RWPE2 (cell line): ENCODE data around the gene NUP160.
"Not testable (repeated sequence)": the region's sequence is repeated elsewhere in the genome, so short reads cannot be mapped to it uniquely, and the experiment has no call there.

ENCODE experiments used
- ATAC-seq: fragments of 200-7000 bp; cut with Tn5 transposase; 3 replicates; pipeline ENCODE4 v1.9.1; 2021; ENCODE audit warnings: low read depth
- DNase-seq: peaks from one replicate; pipeline ENCODE4 v3.0.0-alpha.2; 2020; ENCODE audit warnings: low spot score
- H3K27ac ChIP-seq: fragments of 450-650 bp; 2 replicates; pipeline ENCODE4 v1.5.1; 2017; ENCODE audit warnings: mild to moderate bottlenecking; ENCODE audit not compliant: poor library complexity, severe bottlenecking
- H3K27me3 ChIP-seq: fragments of 250-450 bp; sonication (Bioruptor Pico); 2 replicates; pipeline ENCODE4 v1.5.1; 2021; ENCODE audit warnings: mild to moderate bottlenecking, moderate library complexity; ENCODE audit not compliant: insufficient read depth, poor library complexity, severe bottlenecking
- H3K36me3 ChIP-seq: fragments of 250-450 bp; sonication (Bioruptor Pico); 2 replicates; pipeline ENCODE4 v1.5.1; 2020; ENCODE audit warnings: low read depth, mild to moderate bottlenecking, moderate library complexity
- H3K4me1 ChIP-seq: fragments of 250-450 bp; sonication (Bioruptor Pico); 2 replicates; pipeline ENCODE4 v1.5.1; 2021; ENCODE audit warnings: mild to moderate bottlenecking, moderate library complexity; ENCODE audit not compliant: insufficient read depth, poor library complexity, severe bottlenecking
- H3K4me3 ChIP-seq: fragments of 250-450 bp; sonication (Bioruptor Pico); 2 replicates; pipeline ENCODE4 v1.5.1; 2021; ENCODE audit warnings: mild to moderate bottlenecking, moderate library complexity; ENCODE audit not compliant: severe bottlenecking
- H3K9me3 ChIP-seq: fragments of 250-450 bp; sonication (Bioruptor Pico); 2 replicates; pipeline ENCODE4 v1.5.1; 2021; ENCODE audit warnings: mild to moderate bottlenecking, moderate library complexity; ENCODE audit not compliant: severe bottlenecking
- TF ChIP-seq, protein P1 (sequence below): fragments of 450-650 bp; IDR thresholded peaks from one replicate; pipeline ENCODE4 v1.5.1; 2017; ENCODE audit warnings: mild to moderate bottlenecking, moderate library complexity; ENCODE audit not compliant: poor library complexity, severe bottlenecking

The NUP160 gene, protein sequence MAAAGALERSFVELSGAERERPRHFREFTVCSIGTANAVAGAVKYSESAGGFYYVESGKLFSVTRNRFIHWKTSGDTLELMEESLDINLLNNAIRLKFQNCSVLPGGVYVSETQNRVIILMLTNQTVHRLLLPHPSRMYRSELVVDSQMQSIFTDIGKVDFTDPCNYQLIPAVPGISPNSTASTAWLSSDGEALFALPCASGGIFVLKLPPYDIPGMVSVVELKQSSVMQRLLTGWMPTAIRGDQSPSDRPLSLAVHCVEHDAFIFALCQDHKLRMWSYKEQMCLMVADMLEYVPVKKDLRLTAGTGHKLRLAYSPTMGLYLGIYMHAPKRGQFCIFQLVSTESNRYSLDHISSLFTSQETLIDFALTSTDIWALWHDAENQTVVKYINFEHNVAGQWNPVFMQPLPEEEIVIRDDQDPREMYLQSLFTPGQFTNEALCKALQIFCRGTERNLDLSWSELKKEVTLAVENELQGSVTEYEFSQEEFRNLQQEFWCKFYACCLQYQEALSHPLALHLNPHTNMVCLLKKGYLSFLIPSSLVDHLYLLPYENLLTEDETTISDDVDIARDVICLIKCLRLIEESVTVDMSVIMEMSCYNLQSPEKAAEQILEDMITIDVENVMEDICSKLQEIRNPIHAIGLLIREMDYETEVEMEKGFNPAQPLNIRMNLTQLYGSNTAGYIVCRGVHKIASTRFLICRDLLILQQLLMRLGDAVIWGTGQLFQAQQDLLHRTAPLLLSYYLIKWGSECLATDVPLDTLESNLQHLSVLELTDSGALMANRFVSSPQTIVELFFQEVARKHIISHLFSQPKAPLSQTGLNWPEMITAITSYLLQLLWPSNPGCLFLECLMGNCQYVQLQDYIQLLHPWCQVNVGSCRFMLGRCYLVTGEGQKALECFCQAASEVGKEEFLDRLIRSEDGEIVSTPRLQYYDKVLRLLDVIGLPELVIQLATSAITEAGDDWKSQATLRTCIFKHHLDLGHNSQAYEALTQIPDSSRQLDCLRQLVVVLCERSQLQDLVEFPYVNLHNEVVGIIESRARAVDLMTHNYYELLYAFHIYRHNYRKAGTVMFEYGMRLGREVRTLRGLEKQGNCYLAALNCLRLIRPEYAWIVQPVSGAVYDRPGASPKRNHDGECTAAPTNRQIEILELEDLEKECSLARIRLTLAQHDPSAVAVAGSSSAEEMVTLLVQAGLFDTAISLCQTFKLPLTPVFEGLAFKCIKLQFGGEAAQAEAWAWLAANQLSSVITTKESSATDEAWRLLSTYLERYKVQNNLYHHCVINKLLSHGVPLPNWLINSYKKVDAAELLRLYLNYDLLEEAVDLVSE (N-terminal part only)

DNA sequence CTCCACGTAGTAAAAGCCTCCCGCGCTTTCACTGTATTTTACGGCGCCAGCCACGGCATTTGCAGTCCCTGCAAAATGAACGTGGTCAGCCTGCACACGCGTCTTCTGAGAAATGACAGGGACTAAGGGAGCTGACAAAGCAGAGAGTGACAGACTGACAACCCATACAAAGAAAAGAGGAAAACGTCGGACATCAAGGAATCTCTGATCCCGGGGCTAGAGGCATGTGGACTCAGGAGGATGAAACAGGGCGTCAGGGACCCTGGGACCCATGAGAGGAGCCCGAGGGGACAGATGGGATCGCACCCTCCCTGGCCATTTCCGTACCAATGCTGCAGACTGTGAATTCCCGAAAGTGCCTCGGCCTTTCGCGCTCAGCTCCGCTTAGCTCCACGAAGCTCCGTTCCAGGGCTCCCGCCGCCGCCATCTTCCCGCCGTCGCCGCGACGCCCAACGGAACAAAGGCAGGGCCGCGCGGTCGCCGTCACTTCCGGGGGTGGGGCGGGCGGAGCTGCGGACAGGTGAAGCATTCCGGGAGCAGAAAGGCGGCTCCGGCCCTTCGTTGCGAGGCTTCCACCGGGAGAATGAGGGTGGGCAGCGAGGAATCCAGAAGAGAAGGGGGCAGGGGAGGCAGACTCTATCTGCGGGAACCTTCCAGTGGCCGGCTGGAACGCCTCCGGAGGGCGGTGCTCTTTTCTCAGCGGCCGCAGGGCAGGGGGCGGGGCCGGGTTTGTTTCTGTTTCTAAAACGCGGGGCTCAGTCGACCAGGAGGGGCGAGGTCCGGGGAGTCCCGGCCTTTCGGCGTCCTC, at the start of gene NUP160:
TSS of gene NUP160 (minus strand) at position 459 of the 808 bp plus-strand sequence. CDS start at position 427, 32 bp downstream.
- ATAC-seq (peak; percentile 88), DNase-seq (peak; percentile 80)
- TF ChIP-seq, protein P1, sequence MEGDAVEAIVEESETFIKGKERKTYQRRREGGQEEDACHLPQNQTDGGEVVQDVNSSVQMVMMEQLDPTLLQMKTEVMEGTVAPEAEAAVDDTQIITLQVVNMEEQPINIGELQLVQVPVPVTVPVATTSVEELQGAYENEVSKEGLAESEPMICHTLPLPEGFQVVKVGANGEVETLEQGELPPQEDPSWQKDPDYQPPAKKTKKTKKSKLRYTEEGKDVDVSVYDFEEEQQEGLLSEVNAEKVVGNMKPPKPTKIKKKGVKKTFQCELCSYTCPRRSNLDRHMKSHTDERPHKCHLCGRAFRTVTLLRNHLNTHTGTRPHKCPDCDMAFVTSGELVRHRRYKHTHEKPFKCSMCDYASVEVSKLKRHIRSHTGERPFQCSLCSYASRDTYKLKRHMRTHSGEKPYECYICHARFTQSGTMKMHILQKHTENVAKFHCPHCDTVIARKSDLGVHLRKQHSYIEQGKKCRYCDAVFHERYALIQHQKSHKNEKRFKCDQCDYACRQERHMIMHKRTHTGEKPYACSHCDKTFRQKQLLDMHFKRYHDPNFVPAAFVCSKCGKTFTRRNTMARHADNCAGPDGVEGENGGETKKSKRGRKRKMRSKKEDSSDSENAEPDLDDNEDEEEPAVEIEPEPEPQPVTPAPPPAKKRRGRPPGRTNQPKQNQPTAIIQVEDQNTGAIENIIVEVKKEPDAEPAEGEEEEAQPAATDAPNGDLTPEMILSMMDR = no peak
- peak within 1 kb of the TSS; percentile 39 for H3K27ac ChIP-seq
- no peaks in the 10 kb centered on the region for H3K27me3 ChIP-seq
- peaks cover 7% of the 10 kb centered on the region for H3K4me1 ChIP-seq
- H3K36me3 ChIP-seq = peaks cover 42% of the 10 kb centered on the region
- peak within 1 kb of the TSS; percentile 72 for H3K4me3 ChIP-seq
- H3K9me3 ChIP-seq = no peaks in the 10 kb centered on the region

DNA sequence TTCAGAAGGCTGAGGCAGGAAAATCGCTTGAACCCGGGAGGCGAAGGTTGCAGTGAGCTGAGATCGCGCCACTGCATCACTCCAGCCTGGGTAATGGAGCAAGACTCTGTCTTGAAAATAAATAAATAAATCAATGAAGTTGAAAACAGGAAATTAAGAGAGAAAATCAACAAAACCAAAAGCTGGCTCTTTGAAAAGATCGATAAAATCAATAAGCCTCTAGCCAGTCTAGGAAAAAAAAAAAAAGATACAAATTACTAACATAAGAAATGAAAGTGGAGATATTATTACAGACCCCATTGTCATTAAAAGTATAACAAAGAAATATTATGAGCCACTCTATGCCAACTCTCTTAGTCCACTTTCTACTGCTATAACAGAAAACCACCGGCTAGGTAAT, 48.0 kb upstream of the NUP160 start:
- TF ChIP-seq, protein P1 = no peak
- DNase-seq = no peak
- no peak for ATAC-seq
- Histone ChIP-seq H3K36me3 (no peaks in the 10 kb centered on the region), H3K27ac (no peak overlapping the region), H3K9me3 (no peaks in the 10 kb centered on the region), H3K4me1 (no peaks in the 10 kb centered on the region), H3K4me3 (no peak overlapping the region), H3K27me3 (no peaks in the 10 kb centered on the region)

DNA sequence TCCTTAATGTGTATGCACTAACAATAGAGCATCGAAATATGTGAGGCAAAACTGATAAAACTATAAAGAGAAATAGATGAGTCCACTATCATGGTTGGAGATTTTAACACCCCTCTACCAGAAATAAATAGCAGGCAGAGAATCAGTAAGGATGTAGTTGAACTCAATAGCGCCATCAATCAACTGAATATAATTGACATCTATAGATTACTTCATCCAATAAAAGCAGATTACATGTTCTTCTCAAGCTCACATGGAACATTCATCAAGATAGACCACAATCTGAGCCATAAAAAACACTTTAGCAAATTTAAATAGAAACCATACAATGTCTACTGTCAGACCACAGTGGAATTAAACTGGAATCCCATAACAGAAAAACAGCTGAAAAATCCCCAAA, 46.9 kb upstream of the NUP160 start:
- H3K27ac ChIP-seq = no peak overlapping the region
- no peaks in the 10 kb centered on the region for H3K36me3 ChIP-seq
- TF ChIP-seq, protein P1 = no peak
- no peaks in the 10 kb centered on the region for H3K4me1 ChIP-seq
- no peak overlapping the region for H3K4me3 ChIP-seq
- DNase-seq (no peak), ATAC-seq (no peak)
- no peaks in the 10 kb centered on the region for H3K9me3 ChIP-seq
- no peaks in the 10 kb centered on the region for H3K27me3 ChIP-seq

DNA sequence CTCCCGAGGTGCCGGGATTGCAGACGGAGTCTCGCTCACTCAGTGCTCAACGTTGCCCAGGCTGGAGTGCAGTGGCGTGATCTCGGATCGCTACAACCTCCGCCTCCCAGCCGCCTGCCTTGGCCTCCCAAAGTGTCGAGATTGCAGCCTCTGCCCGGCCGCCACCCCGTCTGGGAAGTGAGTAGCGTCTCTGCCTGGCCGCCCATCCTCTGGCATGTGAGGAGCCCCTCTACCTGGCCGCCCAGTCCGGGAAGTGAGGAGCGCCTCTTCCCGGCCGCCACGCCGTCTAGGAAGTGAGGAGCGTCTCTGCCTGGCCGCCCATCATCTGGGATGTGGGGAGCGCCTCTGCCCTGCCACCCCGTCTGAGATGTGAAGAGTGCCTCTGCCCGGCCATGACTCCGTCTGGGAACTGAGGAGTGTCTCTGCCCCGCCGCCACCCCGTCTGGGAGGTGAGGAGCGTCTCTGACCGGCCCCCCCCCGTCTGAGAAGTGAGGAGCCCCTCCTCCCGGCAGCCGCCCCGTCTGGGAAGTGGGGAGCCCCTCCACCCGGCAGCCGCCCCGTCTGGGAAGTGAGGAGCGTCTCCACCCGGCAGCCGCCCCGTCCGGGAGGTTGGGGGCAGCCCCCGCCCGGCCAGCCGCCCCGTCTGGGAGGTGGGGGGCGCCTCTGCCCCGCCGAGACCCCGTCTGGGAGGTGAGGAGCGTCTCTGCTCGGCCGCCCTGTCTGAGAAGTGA, 44.6 kb upstream of the NUP160 start:
- H3K4me1 ChIP-seq, H3K27me3 ChIP-seq, H3K9me3 ChIP-seq, H3K4me3 ChIP-seq, ATAC-seq, DNase-seq, H3K27ac ChIP-seq, H3K36me3 ChIP-seq: not testable (repeated sequence)
